H1 (cell line): ENCODE data around the gene DGKH. TPM values are rescaled to one million over a fixed set of nuclear protein-coding genes. Genes with fewer than 3 reads are reported as not detected.

Experiments used
- CTCF ChIA-PET: fragments of 300-600 bp; sonication (Branson Sonifier 250); formaldehyde crosslinking; loops from one replicate; lab custom pipeline; 2021; ENCODE audit not compliant: partially characterized antibody; lab: Charles Lee
- POLR2A ChIA-PET: fragments of 300-600 bp; sonication (Branson Sonifier 250); formaldehyde crosslinking; loops from one replicate; lab custom pipeline; 2021; ENCODE audit warnings: inconsistent platforms; ENCODE audit not compliant: partially characterized antibody; lab: Charles Lee
- DNase-seq, 2 experiments: peaks; one replicate each; pipeline versions ENCODE4 v3.0.0 to v3.0.0-alpha.2; 2010 to 2022; ENCODE audit warnings: low spot score in 2 of 2, low read depth in 1 of 2, mixed read lengths in 1 of 2
- FAIRE-seq: peaks from 2 replicates; lab custom pipeline; 2011; peaks lifted over from hg19 to GRCh38; lab: Jason Lieb, UNC
- H2AFZ ChIP-seq: 2 replicates; pipeline ENCODE4 v1.8.1; 2012; ENCODE audit warnings: low read length, inconsistent platforms
- H2AK5ac ChIP-seq: 2 replicates; pipeline ENCODE4 v1.6.1; 2013; ENCODE audit warnings: low read depth, low read length
- H2BK120ac ChIP-seq: replicated peaks from 2 replicates; pipeline ENCODE3; 2013; ENCODE audit warnings: low read depth, low read length, inconsistent platforms
- H2BK12ac ChIP-seq: 2 replicates; pipeline ENCODE4 v1.6.1; 2013; ENCODE audit warnings: low read depth, low read length
- H2BK15ac ChIP-seq: 2 replicates; pipeline ENCODE4 v1.6.1; 2013; ENCODE audit warnings: low read length
- H2BK20ac ChIP-seq: 2 replicates; pipeline ENCODE4 v1.6.1; 2013; ENCODE audit warnings: low read length
- H2BK5ac ChIP-seq: 2 replicates; pipeline ENCODE4 v1.6.1; 2013; ENCODE audit warnings: low read depth, low read length
- H3K14ac ChIP-seq: 2 replicates; pipeline ENCODE4 v1.6.1; 2013; ENCODE audit warnings: inconsistent platforms; ENCODE audit not compliant: insufficient read length
- H3K18ac ChIP-seq: 2 replicates; pipeline ENCODE4 v1.6.1; 2013; ENCODE audit warnings: low read length; ENCODE audit errors: extremely low read depth
- H3K23ac ChIP-seq: 2 replicates; pipeline ENCODE4 v1.6.1; 2013; ENCODE audit warnings: inconsistent platforms; ENCODE audit not compliant: insufficient read length
- H3K23me2 ChIP-seq: 2 replicates; pipeline ENCODE4 v1.6.1; 2013; ENCODE audit warnings: low read depth, low read length
- H3K27ac ChIP-seq: 2 replicates; pipeline ENCODE4 v1.6.1; 2011; ENCODE audit warnings: low read depth, low read length, inconsistent platforms
- H3K27me3 ChIP-seq, 4 experiments: replicated peaks in 1 of 4; 1 replicate in 1 of 4; 2 replicates in 3 of 4; pipeline versions ENCODE4 v1.6.1 to v1.8.1; 2011 to 2013; ENCODE audit warnings: low read length in 3 of 4, mild to moderate bottlenecking in 3 of 4, inconsistent platforms in 2 of 4, mixed read lengths in 2 of 4, moderate library complexity in 1 of 4; ENCODE audit not compliant: control insufficient read depth in 3 of 4, insufficient read depth in 3 of 4; ENCODE audit errors: extremely low read depth in 1 of 4
- H3K36me3 ChIP-seq, 4 experiments: 2 replicates each; pipeline versions ENCODE4 v1.6.1 to v1.8.1; 2011 to 2013; ENCODE audit warnings: mild to moderate bottlenecking in 4 of 4, low read length in 3 of 4, moderate library complexity in 2 of 4, control low read depth in 1 of 4, inconsistent platforms in 1 of 4; ENCODE audit not compliant: insufficient read depth in 4 of 4, control insufficient read depth in 2 of 4
- H3K4ac ChIP-seq: replicated peaks from 2 replicates; pipeline ENCODE3; 2013; ENCODE audit warnings: low read length, low read depth, mixed read lengths, inconsistent platforms; ENCODE audit not compliant: insufficient read length
- H3K4me1 ChIP-seq, 4 experiments: replicated peaks in 1 of 4; 1 replicate in 1 of 4; 2 replicates in 3 of 4; pipeline versions ENCODE4 v1.6.1 to v1.8.1; 2011 to 2013; ENCODE audit warnings: low read length in 3 of 4, inconsistent platforms in 2 of 4, mixed read lengths in 1 of 4; ENCODE audit not compliant: insufficient read depth in 4 of 4, control insufficient read depth in 3 of 4
- H3K4me2 ChIP-seq, 2 experiments: 2 replicates each; pipeline versions ENCODE4 v1.6.1 to v1.8.1; 2011 to 2013; ENCODE audit warnings: low read depth in 2 of 2, low read length in 2 of 2, control low read depth in 1 of 2, inconsistent platforms in 1 of 2, mild to moderate bottlenecking in 1 of 2; ENCODE audit not compliant: insufficient read depth in 1 of 2
- H3K4me3 ChIP-seq, 4 experiments: fragments of 200-600, 300-600 bp in 1 of 4; sonication (generic), shearing (Covaris generic), sonication (Bioruptor Twin) in 1 of 4; 2 replicates each; pipeline versions ENCODE4 v1.5.1 to v1.8.1; 2011 to 2016; ENCODE audit warnings: low read length in 4 of 4, low read depth in 3 of 4, control low read depth in 2 of 4, inconsistent platforms in 2 of 4, mild to moderate bottlenecking in 2 of 4, mixed read lengths in 1 of 4, moderate library complexity in 1 of 4; ENCODE audit not compliant: insufficient read depth in 2 of 4; ENCODE audit errors: extremely low read depth in 1 of 4
- H3K56ac ChIP-seq: replicated peaks from 2 replicates; pipeline ENCODE3; 2013; ENCODE audit warnings: low read depth, mild to moderate bottlenecking, mixed read lengths, low read length, inconsistent platforms; ENCODE audit not compliant: insufficient read length
- H3K79me1 ChIP-seq: 2 replicates; pipeline ENCODE4 v1.6.1; 2013; ENCODE audit warnings: low read depth, low read length, control low read depth
- H3K79me2 ChIP-seq, 2 experiments: 2 replicates each; pipeline versions ENCODE4 v1.6.1 to v1.8.1; 2012 to 2013; ENCODE audit warnings: low read length in 2 of 2, mild to moderate bottlenecking in 2 of 2, inconsistent platforms in 1 of 2; ENCODE audit not compliant: insufficient read depth in 2 of 2, control insufficient read depth in 1 of 2
- H3K9ac ChIP-seq, 4 experiments: replicated peaks in 1 of 4; 1 replicate in 1 of 4; 2 replicates in 3 of 4; pipeline versions ENCODE4 v1.6.1 to v1.8.1; 2011 to 2013; ENCODE audit warnings: low read depth in 3 of 4, low read length in 3 of 4, control low read depth in 2 of 4, mild to moderate bottlenecking in 2 of 4, moderate library complexity in 2 of 4, inconsistent platforms in 1 of 4; ENCODE audit errors: extremely low read depth in 1 of 4
- H3K9me3 ChIP-seq, 2 experiments: 2 replicates each; pipeline versions ENCODE4 v1.6.1 to v1.8.1; 2012 to 2013; ENCODE audit warnings: mild to moderate bottlenecking in 2 of 2, moderate library complexity in 2 of 2, control low read depth in 1 of 2, inconsistent platforms in 1 of 2, low read depth in 1 of 2, low read length in 1 of 2, mixed read lengths in 1 of 2; ENCODE audit not compliant: insufficient read depth in 2 of 2
- H4K20me1 ChIP-seq, 2 experiments: replicated peaks in 1 of 2; 2 replicates each; pipeline versions ENCODE3 to v1.8.1; 2011 to 2013; ENCODE audit warnings: inconsistent platforms in 2 of 2, low read length in 2 of 2, mild to moderate bottlenecking in 1 of 2; ENCODE audit not compliant: insufficient read depth in 2 of 2, control insufficient read depth in 1 of 2
- H4K5ac ChIP-seq: 2 replicates; pipeline ENCODE4 v1.6.1; 2013; ENCODE audit warnings: low read length, low read depth, mixed read lengths, inconsistent platforms; ENCODE audit not compliant: insufficient read length
- H4K8ac ChIP-seq: 2 replicates; pipeline ENCODE4 v1.8.0; 2013; ENCODE audit warnings: mild to moderate bottlenecking, moderate library complexity, low read length, inconsistent platforms; ENCODE audit not compliant: insufficient read depth; ENCODE audit errors: extremely low read depth
- H4K91ac ChIP-seq: replicated peaks from 2 replicates; pipeline ENCODE3; 2013; ENCODE audit warnings: low read length, mixed read lengths, inconsistent platforms; ENCODE audit not compliant: insufficient read length
- GTF2F1 ChIP-seq: IDR thresholded peaks from 2 replicates; pipeline ENCODE4 v1.6.1; 2012; ENCODE audit warnings: low read depth, low read length, improper control_type of control experiment, borderline replicate concordance
- SRF ChIP-seq: IDR thresholded peaks from 2 replicates; pipeline ENCODE4 v1.6.1; 2011; ENCODE audit warnings: mild to moderate bottlenecking, low read depth, low read length, moderate library complexity
- TEAD4 ChIP-seq: IDR thresholded peaks from 2 replicates; pipeline ENCODE4 v1.6.1; 2012; ENCODE audit warnings: low read depth, low read length, inconsistent platforms, mixed read lengths
- whole genome bisulfite sequencing, 2 experiments: shearing (Covaris generic) in 1 of 2; methylation state at CpG; one replicate each; pipeline versions ENCODE4 v1.1.6 to v1.1.7; 2013 to 2015; ENCODE audit warnings: low lambda C conversion rate in 2 of 2, mixed read lengths in 2 of 2, inconsistent platforms in 1 of 2, low coverage in 1 of 2, missing lambda C conversion rate in 1 of 2; ENCODE audit not compliant: insufficient replicate concordance in 2 of 2, insufficient coverage in 1 of 2, insufficient read length in 1 of 2; ENCODE audit errors: extremely low coverage in 1 of 2, missing lambda C conversion rate in 1 of 2; 5-methylcytosine and 5-hydroxymethylcytosine counted together
- polyA plus RNA-seq, 7 experiments: library from polyadenylated mRNA; depleted of rRNA in 3 of 7; stranded (reverse) in 5 of 7; unstranded in 2 of 7; fragments of >200 nt in 5 of 7; fragments of 200-250 nt in 2 of 7; gene quantifications; 1 replicate in 5 of 7; 2 replicates in 1 of 7; 4 replicates in 1 of 7; pipeline versions ENCODE4 v1.2.1 to v1.2.3, GENCODE V29; 2011 to 2013; ENCODE audit warnings: missing spikeins in 2 of 7, mixed read lengths in 2 of 7
- total RNA-seq: library from RNA; stranded (reverse); fragmentation: NEBNext Ultra II Directional; extraction: Animal tissue kit (Norgen Biotek cat#: 25700); gene quantifications from 2 replicates; pipeline ENCODE4 v1.2.1, GENCODE V29; 2021

The DGKH gene
- total and polyA plus RNA-seq, 2 of the 8 experiments (the other 6 are each of a cell fraction or from before 2014, with no cell fraction given) = 2.1 to 7.9 TPM

- Histone ChIP-seq H4K8ac (no peak overlapping the region), H2BK20ac (no peak overlapping the region), H3K9ac (0 out of 7 replicates have a peak overlapping the region, but pooled peaks of 1 of the 4 experiments have one; percentile 29), H2BK120ac (no peak overlapping the region), H3K4me2 (peak overlapping the region; percentile 38 to 64), H3K36me3 (no peaks in the 10 kb centered on the region), H3K4me3 (peak overlapping the region in 3 of 4 experiments; percentile 62 to 75 (median 67); a peak in 6 of 8 replicates), H2BK15ac (no peak overlapping the region), H2AFZ (peak overlapping the region; percentile 54; the same call in 1 of the 2 replicates), H3K56ac (no peak overlapping the region), H3K23me2 (peaks cover 3% of the 10 kb centered on the region; the same call in 1 of the 2 replicates), H4K20me1 (no peaks in the 10 kb centered on the region), H2BK12ac (no peak overlapping the region), H3K9me3 (peaks cover 0 to 8% of the 10 kb centered on the region in 2 experiments; a peak in 1 of 4 replicates), H3K27ac (no peak overlapping the region), H4K91ac (no peak overlapping the region), H3K4me1 (peaks cover 0 to 9% (median 1%) of the 10 kb centered on the region in 4 experiments; a peak in 2 of 7 replicates), H3K23ac (no peak overlapping the region), H3K79me2 (peaks cover 2 to 36% of the 10 kb centered on the region in 2 experiments; a peak in 3 of 4 replicates), H4K5ac (no peak overlapping the region), H3K14ac (no peak overlapping the region), H2BK5ac (no peak overlapping the region), H2AK5ac (no peak overlapping the region), H3K18ac (no peak overlapping the region), H3K79me1 (peaks cover 6% of the 10 kb centered on the region; the same call in 1 of the 2 replicates), H3K27me3 (no peaks in the 10 kb centered on the region), H3K4ac (no peak overlapping the region)
- TF ChIP-seq SRF (no peak), TEAD4 (no peak), GTF2F1 (no peak)
- FAIRE-seq (no peak), DNase-seq (no peak)
- ChIA-PET POLR2A (interaction anchor here (2.4 kb wide), 1 partner anchor 10 kb away, joined by 8 read pairs; no protein-coding TSS in a partner anchor), CTCF (interaction anchor here (1.5 kb wide), 1 partner anchor 18 kb away, joined by 3 read pairs; no protein-coding TSS in a partner anchor)
- 86% methylated on average over 6 of the region's 6 CpGs; no CpG with 5 or more reads in 1 of the 2 experiments for WGBS, 2 experiments
Observed at GRCh38 chr13:42270857-42271215, 222.4 kb downstream of the DGKH start.
